Measurements from ENCODE around the gene NCF4.

The NCF4 gene

GRCh38 chr22:36863979-36864378 lies 3.2 kb downstream of the NCF4 start:
- no peaks in the 10 kb centered on the region for H3K9me3 ChIP-seq (ENCODE audit: control insufficient read depth, low read length)
- no peak overlapping the region for H3K27ac ChIP-seq (ENCODE audit: insufficient read depth, low read length, poor library complexity, severe bottlenecking)
- H3K36me3 ChIP-seq (ENCODE audit: control insufficient read depth, insufficient read depth, low read length) = no peaks in the 10 kb centered on the region
- H3K27me3 ChIP-seq (replicated peaks; ENCODE audit: control insufficient read depth, insufficient read depth, low read length, poor library complexity, severe bottlenecking) = no peaks in the 10 kb centered on the region
- H3K4me3 ChIP-seq (ENCODE audit: insufficient read depth, low read depth, low read length, poor library complexity, severe bottlenecking) = no peak overlapping the region
- H3K4me1 ChIP-seq (ENCODE audit: control insufficient read depth, insufficient read depth, low read length, poor library complexity, severe bottlenecking) = peaks cover 18% of the 10 kb centered on the region
- DNase-seq = no peak

- H3K9me3 ChIP-seq (ENCODE audit: control insufficient read depth, low read length) = no peaks in the 10 kb centered on the region
- H3K4me3 ChIP-seq (ENCODE audit: insufficient read depth, low read depth, low read length, poor library complexity, severe bottlenecking) = no peak overlapping the region
- no peak for DNase-seq
- peaks cover 18% of the 10 kb centered on the region for H3K4me1 ChIP-seq (ENCODE audit: control insufficient read depth, insufficient read depth, low read length, poor library complexity, severe bottlenecking)
- no peaks in the 10 kb centered on the region for H3K36me3 ChIP-seq (ENCODE audit: control insufficient read depth, insufficient read depth, low read length)
- no peaks in the 10 kb centered on the region for H3K27me3 ChIP-seq (replicated peaks; ENCODE audit: control insufficient read depth, insufficient read depth, low read length, poor library complexity, severe bottlenecking)
- no peak overlapping the region for H3K27ac ChIP-seq (ENCODE audit: insufficient read depth, low read length, poor library complexity, severe bottlenecking)
Observed at GRCh38 chr22:36864454-36865215, 3.8 kb downstream of the NCF4 start.

- no peak overlapping the region for H3K4me3 ChIP-seq (ENCODE audit: insufficient read depth, low read depth, low read length, poor library complexity, severe bottlenecking)
- no peaks in the 10 kb centered on the region for H3K27me3 ChIP-seq (replicated peaks; ENCODE audit: control insufficient read depth, insufficient read depth, low read length, poor library complexity, severe bottlenecking)
- DNase-seq = no peak
- no peak overlapping the region for H3K27ac ChIP-seq (ENCODE audit: insufficient read depth, low read length, poor library complexity, severe bottlenecking)
- H3K9me3 ChIP-seq (ENCODE audit: control insufficient read depth, low read length) = no peaks in the 10 kb centered on the region
- H3K36me3 ChIP-seq (ENCODE audit: control insufficient read depth, insufficient read depth, low read length) = no peaks in the 10 kb centered on the region
- peaks cover 18% of the 10 kb centered on the region for H3K4me1 ChIP-seq (ENCODE audit: control insufficient read depth, insufficient read depth, low read length, poor library complexity, severe bottlenecking)
Observed at GRCh38 chr22:36865346-36865745, 4.5 kb downstream of the NCF4 start.

- Histone ChIP-seq H3K27me3 (replicated peaks; ENCODE audit: control insufficient read depth, insufficient read depth, low read length, poor library complexity, severe bottlenecking) (no peaks in the 10 kb centered on the region), H3K9me3 (ENCODE audit: control insufficient read depth, low read length) (no peaks in the 10 kb centered on the region), H3K27ac (ENCODE audit: insufficient read depth, low read length, poor library complexity, severe bottlenecking) (no peak overlapping the region), H3K4me3 (ENCODE audit: insufficient read depth, low read depth, low read length, poor library complexity, severe bottlenecking) (no peak overlapping the region), H3K36me3 (ENCODE audit: control insufficient read depth, insufficient read depth, low read length) (no peaks in the 10 kb centered on the region), H3K4me1 (ENCODE audit: control insufficient read depth, insufficient read depth, low read length, poor library complexity, severe bottlenecking) (no peaks in the 10 kb centered on the region)
- no peak for DNase-seq
Observed at GRCh38 chr22:36867695-36868094, 6.9 kb downstream of the NCF4 start.

GRCh38 chr22:36868546-36869181 lies 7.9 kb downstream of the NCF4 start:
- Histone ChIP-seq H3K36me3 (ENCODE audit: control insufficient read depth, insufficient read depth, low read length) (no peaks in the 10 kb centered on the region), H3K4me3 (ENCODE audit: insufficient read depth, low read depth, low read length, poor library complexity, severe bottlenecking) (no peak overlapping the region), H3K27me3 (replicated peaks; ENCODE audit: control insufficient read depth, insufficient read depth, low read length, poor library complexity, severe bottlenecking) (no peaks in the 10 kb centered on the region), H3K4me1 (ENCODE audit: control insufficient read depth, insufficient read depth, low read length, poor library complexity, severe bottlenecking) (peaks cover 5% of the 10 kb centered on the region), H3K27ac (ENCODE audit: insufficient read depth, low read length, poor library complexity, severe bottlenecking) (no peak overlapping the region), H3K9me3 (ENCODE audit: control insufficient read depth, low read length) (no peaks in the 10 kb centered on the region)
- no peak for DNase-seq

- H3K4me3 ChIP-seq (ENCODE audit: insufficient read depth, low read depth, low read length, poor library complexity, severe bottlenecking) = no peak overlapping the region
- no peaks in the 10 kb centered on the region for H3K36me3 ChIP-seq (ENCODE audit: control insufficient read depth, insufficient read depth, low read length)
- no peaks in the 10 kb centered on the region for H3K27me3 ChIP-seq (replicated peaks; ENCODE audit: control insufficient read depth, insufficient read depth, low read length, poor library complexity, severe bottlenecking)
- no peaks in the 10 kb centered on the region for H3K9me3 ChIP-seq (ENCODE audit: control insufficient read depth, low read length)
- H3K27ac ChIP-seq (ENCODE audit: insufficient read depth, low read length, poor library complexity, severe bottlenecking) = no peak overlapping the region
- DNase-seq = no peak
- H3K4me1 ChIP-seq (ENCODE audit: control insufficient read depth, insufficient read depth, low read length, poor library complexity, severe bottlenecking) = peaks cover 11% of the 10 kb centered on the region
Observed at GRCh38 chr22:36870250-36870649, 9.4 kb downstream of the NCF4 start.

- H3K4me1 ChIP-seq (ENCODE audit: control insufficient read depth, insufficient read depth, low read length, poor library complexity, severe bottlenecking) = peaks cover 11% of the 10 kb centered on the region
- H3K27me3 ChIP-seq (replicated peaks; ENCODE audit: control insufficient read depth, insufficient read depth, low read length, poor library complexity, severe bottlenecking) = no peaks in the 10 kb centered on the region
- H3K4me3 ChIP-seq (ENCODE audit: insufficient read depth, low read depth, low read length, poor library complexity, severe bottlenecking) = no peak overlapping the region
- no peak overlapping the region for H3K27ac ChIP-seq (ENCODE audit: insufficient read depth, low read length, poor library complexity, severe bottlenecking)
- H3K36me3 ChIP-seq (ENCODE audit: control insufficient read depth, insufficient read depth, low read length) = no peaks in the 10 kb centered on the region
- no peaks in the 10 kb centered on the region for H3K9me3 ChIP-seq (ENCODE audit: control insufficient read depth, low read length)
- no peak for DNase-seq
Observed at GRCh38 chr22:36871669-36872081, 10.9 kb downstream of the NCF4 start.

GRCh38 chr22:36872084-36872483 lies 11.3 kb downstream of the NCF4 start:
- Histone ChIP-seq H3K4me3 (ENCODE audit: insufficient read depth, low read depth, low read length, poor library complexity, severe bottlenecking) (no peak overlapping the region), H3K36me3 (ENCODE audit: control insufficient read depth, insufficient read depth, low read length) (no peaks in the 10 kb centered on the region), H3K9me3 (ENCODE audit: control insufficient read depth, low read length) (no peaks in the 10 kb centered on the region), H3K4me1 (ENCODE audit: control insufficient read depth, insufficient read depth, low read length, poor library complexity, severe bottlenecking) (peaks cover 11% of the 10 kb centered on the region), H3K27ac (ENCODE audit: insufficient read depth, low read length, poor library complexity, severe bottlenecking) (no peak overlapping the region), H3K27me3 (replicated peaks; ENCODE audit: control insufficient read depth, insufficient read depth, low read length, poor library complexity, severe bottlenecking) (no peaks in the 10 kb centered on the region)
- no peak for DNase-seq

GRCh38 chr22:36872866-36873498 lies 12.2 kb downstream of the NCF4 start:
- Histone ChIP-seq H3K36me3 (ENCODE audit: control insufficient read depth, insufficient read depth, low read length) (no peaks in the 10 kb centered on the region), H3K4me1 (ENCODE audit: control insufficient read depth, insufficient read depth, low read length, poor library complexity, severe bottlenecking) (peaks cover 11% of the 10 kb centered on the region), H3K4me3 (ENCODE audit: insufficient read depth, low read depth, low read length, poor library complexity, severe bottlenecking) (no peak overlapping the region), H3K27me3 (replicated peaks; ENCODE audit: control insufficient read depth, insufficient read depth, low read length, poor library complexity, severe bottlenecking) (no peaks in the 10 kb centered on the region), H3K27ac (ENCODE audit: insufficient read depth, low read length, poor library complexity, severe bottlenecking) (no peak overlapping the region), H3K9me3 (ENCODE audit: control insufficient read depth, low read length) (no peaks in the 10 kb centered on the region)
- no peak for DNase-seq
